Measurements from ENCODE around the gene PHLDA3.
A peak's percentile ranks its signal among the peaks of the same experiment; 100 is the strongest.

Gene PHLDA3

GRCh38 chr1:201460814-201461644 lies 8.0 kb downstream of the PHLDA3 start:
- peak; percentile 61 for DNase-seq

- DNase-seq, result no peak
Observed at GRCh38 chr1:201459775-201460174, 9.2 kb downstream of the PHLDA3 start.

GRCh38 chr1:201459052-201459451 lies 9.9 kb downstream of the PHLDA3 start:
- DNase-seq, result no peak

GRCh38 chr1:201457508-201457960 lies 11.5 kb downstream of the PHLDA3 start:
- DNase-seq, result no peak

- no peak for DNase-seq
Observed at GRCh38 chr1:201456499-201457309, 12.3 kb downstream of the PHLDA3 start.

- no peak for DNase-seq
Observed at GRCh38 chr1:201455098-201455497, 13.9 kb downstream of the PHLDA3 start.

GRCh38 chr1:201454608-201455007 lies 14.4 kb downstream of the PHLDA3 start:
- no peak for DNase-seq

- no peak for DNase-seq
Observed at GRCh38 chr1:201452866-201453265, 16.1 kb downstream of the PHLDA3 start.

- DNase-seq, result no peak
Observed at GRCh38 chr1:201450721-201451291, 18.2 kb downstream of the PHLDA3 start.

GRCh38 chr1:201448990-201449389 lies 20.0 kb downstream of the PHLDA3 start:
- DNase-seq, result no peak

GRCh38 chr1:201447903-201448871 lies 20.8 kb downstream of the PHLDA3 start:
- DNase-seq, result peak; percentile 81

GRCh38 chr1:201445310-201445709 lies 23.7 kb downstream of the PHLDA3 start:
- no peak for DNase-seq

- no peak for DNase-seq
Observed at GRCh38 chr1:201444792-201445191, 24.2 kb downstream of the PHLDA3 start.

- DNase-seq, result no peak
Observed at GRCh38 chr1:201443747-201444146, 25.2 kb downstream of the PHLDA3 start.

- DNase-seq, result no peak
Observed at GRCh38 chr1:201436969-201437368, 32.0 kb downstream of the PHLDA3 start.

- DNase-seq, result peak; percentile 55
Observed at GRCh38 chr1:201436393-201436792, 32.6 kb downstream of the PHLDA3 start.

- no peak for DNase-seq
Observed at GRCh38 chr1:201434266-201434665, 34.7 kb downstream of the PHLDA3 start.

- no peak for DNase-seq
Observed at GRCh38 chr1:201433609-201434008, 35.4 kb downstream of the PHLDA3 start.

- DNase-seq, result no peak
Observed at GRCh38 chr1:201430776-201431175, 38.2 kb downstream of the PHLDA3 start.

GRCh38 chr1:201429736-201430501 lies 39.1 kb downstream of the PHLDA3 start:
- no peak for DNase-seq

GRCh38 chr1:201427963-201428362 lies 41.0 kb downstream of the PHLDA3 start:
- no peak for DNase-seq

Measured in 8988T (cell line).